NCI-H2196 treated with DMSO at 0.1 percent for 48 hours (cell line): ENCODE data around the gene KLHL11.
"Not testable (repeated sequence)": the region's sequence is repeated elsewhere in the genome, so short reads cannot be mapped to it uniquely, and the experiment has no call there.

ENCODE experiments used
- DNase-seq: peaks from one replicate; lab custom pipeline; 2025; ENCODE audit not compliant: unreplicated experiment; lab: John Stamatoyannopoulos, UW

KLHL11 gene

GRCh38 chr17:41840781-41841180 lies 24.4 kb downstream of the KLHL11 start:
- DNase-seq, result not testable (repeated sequence)

- not testable (repeated sequence) for DNase-seq
Observed at GRCh38 chr17:41839448-41839847, 25.8 kb downstream of the KLHL11 start.

DNA sequence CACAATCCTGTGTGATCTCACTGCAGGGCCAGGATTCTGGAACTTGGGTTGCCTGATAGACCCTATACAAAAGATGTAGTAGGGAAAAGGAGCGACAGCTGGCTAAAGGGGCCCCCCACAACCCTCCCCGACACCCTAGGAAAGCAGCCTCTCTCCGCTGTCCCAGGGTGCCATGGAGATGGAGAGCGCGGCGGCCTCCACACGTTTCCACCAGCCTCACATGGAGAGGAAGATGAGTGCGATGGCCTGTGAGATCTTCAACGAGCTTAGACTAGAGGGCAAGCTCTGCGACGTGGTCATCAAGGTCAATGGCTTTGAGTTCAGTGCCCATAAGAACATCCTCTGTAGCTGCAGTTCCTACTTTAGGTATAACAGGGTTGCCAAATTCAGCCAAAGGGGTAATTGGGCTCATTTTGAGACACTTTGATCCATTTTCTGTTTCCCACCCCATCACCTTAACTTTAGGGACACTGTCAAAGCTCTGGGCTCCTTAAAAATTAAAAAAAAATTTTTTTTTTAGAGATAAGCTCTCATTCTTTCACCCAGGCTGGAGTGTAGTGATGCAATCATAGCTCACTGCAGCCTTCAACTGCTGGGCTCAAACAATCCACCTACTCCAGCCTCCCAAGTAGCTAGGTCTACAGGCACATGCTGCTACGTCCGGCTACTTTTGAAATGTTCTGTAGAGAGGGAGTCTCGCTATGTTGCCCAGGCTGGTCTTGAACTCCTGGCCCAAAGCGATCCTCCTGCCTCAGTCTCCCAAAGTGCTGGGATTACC lies 27.3 kb downstream of the KLHL11 start, which contains the start of gene KLHL10:
Gene KLHL10, plus strand, starts transcription at position 65 of the 778 bp plus-strand sequence. Its CDS starts 108 bp downstream, at position 173.
- no peak for DNase-seq

DNA sequence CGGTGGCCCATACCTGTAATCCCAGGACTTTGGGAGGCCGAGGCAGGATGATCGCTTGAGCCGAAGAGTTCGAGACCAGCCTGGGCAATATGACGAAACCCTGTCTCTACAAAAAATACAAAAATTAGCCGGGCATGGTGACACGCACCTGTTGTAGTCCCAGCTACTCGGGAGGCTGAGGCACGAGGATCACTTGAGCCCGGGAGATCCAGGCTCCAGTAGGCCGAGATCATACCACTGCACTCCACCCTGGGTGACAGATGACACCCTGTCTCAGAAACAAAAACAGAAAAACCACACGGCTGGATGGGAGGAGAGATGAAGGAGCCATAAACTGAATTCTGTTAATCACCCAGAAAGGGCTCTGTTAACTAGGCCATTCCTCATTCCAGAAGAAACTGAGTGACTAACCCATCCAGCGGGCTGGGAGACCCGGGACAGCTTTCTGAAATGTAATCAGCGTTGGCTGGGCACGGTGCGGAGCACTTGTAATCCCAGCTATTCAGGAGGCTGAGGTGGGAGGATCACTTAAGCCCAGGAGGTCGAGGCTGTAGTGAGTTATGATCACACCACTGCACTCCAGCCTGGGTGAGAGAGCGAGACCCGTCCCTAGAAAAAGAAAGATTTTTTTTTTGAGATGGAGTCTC lies 28.6 kb downstream of the KLHL11 start:
- DNase-seq, result no peak

GRCh38 chr17:41835800-41836549 lies 29.2 kb downstream of the KLHL11 start, which contains the start of gene NT5C3B:
Gene NT5C3B, minus strand, starts transcription at chr17:41836232. Its CDS starts 39 bp downstream, at chr17:41836193.
- no peak for DNase-seq

DNA sequence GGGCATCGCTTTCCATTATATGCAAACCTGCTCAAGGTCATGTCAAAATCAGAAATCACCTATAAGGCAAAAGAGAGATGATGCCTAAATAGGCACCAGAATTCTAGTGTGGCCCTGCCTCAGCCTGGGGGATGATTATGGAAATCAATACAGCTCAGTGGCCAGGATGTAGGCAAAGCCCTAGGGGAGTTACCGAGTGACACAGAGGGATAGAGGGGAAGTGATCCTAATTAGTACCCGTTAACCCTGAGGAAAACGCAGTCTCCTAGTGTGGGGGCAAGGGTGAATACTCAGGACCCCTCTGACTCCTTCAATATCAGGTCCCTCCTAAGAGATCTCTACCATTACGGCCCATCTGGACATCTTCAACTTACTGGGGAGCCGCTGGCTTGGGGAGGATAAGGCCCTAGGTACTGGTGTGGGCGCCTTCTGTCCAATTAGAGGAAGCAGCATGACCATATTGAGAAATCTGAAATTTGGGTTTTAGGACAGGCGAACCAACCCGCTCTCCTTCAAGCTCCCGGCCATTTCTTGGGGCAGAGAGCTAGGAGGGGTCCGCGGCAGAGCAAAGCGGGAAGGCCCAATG lies 29.9 kb downstream of the KLHL11 start:
- no peak for DNase-seq

DNA sequence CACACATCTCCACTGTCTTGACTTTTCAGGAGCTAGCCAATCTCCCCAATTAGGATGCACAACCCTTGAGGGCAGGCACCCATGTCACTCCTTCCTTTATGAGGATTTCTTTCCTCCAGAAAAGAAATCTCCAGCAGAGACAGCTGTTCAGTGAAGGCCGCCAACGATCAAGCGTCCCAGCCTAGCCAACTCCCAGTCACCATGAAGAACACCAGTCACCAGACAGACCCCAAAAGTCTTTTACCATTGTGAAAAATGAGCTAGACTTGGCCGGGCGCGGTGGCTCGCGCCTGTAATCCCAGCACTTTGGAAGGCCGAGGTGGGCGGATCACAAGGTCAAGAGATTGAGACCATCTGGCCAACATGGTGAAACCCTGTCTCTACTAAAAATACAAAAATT lies 35.3 kb downstream of the KLHL11 start:
- not testable (repeated sequence) for DNase-seq

- DNase-seq, result no peak
Observed at GRCh38 chr17:41825175-41825845, 39.9 kb downstream of the KLHL11 start.

GRCh38 chr17:41824086-41824485 lies 41.1 kb downstream of the KLHL11 start:
- no peak for DNase-seq

DNA sequence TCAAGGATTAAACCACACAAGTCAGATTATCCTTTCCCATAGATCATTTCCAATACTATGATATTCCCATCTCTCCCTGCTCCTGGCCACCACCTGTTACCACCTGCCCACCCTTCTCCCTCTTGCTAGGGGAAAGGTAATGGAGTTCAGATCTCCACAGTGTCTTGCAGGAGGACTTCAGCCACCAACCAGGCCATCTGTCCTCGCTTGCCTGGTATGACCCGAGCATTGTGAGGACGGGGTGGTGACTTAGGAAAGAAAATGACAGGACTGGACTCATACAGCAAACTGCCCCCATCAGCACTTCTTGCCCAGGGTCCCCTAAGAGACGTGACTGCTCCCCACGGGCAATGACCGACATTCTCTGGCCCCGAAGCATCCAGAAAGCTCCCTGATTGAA lies 41.6 kb downstream of the KLHL11 start:
- DNase-seq, result no peak

GRCh38 chr17:41823141-41823524 lies 42.1 kb downstream of the KLHL11 start:
- no peak for DNase-seq

- no peak for DNase-seq
Observed at GRCh38 chr17:41822216-41823140, 42.7 kb downstream of the KLHL11 start.

DNA sequence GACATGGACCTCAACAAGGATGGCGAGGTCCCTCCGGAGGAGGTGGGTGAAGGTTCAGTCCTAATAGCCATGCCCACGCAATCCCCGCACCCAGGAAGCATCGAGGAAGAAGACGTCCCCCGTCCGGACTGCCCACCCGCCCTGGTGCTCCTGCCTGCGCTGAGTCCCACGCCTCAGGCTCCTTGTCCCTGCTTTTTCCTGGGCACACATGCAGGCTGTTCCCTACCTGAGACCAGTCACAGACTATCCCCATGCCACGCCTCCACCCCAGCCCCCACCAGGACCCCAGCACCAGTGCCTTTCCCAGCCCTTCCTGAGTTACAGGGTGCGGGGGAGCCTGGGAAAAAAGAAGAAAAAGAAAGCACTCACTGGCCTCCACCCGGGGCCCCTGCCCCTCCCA lies 43.4 kb downstream of the KLHL11 start:
- no peak for DNase-seq

DNA sequence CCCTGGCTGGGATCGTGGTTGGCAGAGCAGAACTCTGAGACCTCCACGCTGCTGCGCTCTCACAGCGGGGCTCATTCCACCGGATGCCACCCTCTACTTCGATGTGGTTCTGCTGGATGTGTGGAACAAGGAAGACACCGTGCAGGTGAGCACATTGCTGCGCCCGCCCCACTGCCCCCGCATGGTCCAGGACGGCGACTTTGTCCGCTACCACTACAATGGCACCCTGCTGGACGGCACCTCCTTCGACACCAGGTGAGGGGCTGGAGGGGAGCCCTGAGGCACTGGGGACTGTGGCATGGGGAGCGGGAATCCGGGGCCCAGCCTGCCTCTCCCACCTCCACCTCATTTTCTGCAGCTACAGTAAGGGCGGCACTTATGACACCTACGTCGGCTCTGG lies 47.2 kb downstream of the KLHL11 start:
- no peak for DNase-seq

DNA sequence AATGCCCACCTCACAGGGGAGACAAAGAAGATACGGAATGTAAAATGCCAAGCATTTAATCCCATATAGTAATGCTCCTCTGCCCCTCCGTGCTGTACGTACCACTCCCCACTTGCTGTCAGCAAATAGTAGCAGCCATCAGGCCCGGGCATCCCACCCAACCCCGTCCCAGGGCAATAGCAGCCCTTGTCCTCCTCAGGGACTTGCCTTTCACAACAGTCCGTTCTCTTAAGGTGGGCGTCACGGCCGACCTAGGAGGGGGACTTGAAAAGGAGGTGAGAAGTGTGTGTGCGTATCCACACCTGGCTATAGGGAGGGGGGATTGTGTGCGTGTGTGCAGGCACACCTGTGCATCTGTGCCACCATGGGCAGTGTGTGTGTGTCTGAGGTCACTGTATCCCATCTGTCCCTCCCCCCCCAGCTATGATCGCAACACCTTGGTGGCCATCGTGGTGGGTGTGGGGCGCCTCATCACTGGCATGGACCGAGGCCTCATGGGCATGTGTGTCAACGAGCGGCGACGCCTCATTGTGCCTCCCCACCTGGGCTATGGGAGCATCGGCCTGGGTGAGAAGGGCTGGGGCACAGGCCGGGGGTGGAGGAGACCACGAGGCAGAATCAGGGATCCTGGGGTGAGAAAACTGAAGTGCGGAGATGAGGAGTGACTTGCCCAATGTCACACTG lies 48.4 kb downstream of the KLHL11 start:
- DNase-seq, result no peak

DNA sequence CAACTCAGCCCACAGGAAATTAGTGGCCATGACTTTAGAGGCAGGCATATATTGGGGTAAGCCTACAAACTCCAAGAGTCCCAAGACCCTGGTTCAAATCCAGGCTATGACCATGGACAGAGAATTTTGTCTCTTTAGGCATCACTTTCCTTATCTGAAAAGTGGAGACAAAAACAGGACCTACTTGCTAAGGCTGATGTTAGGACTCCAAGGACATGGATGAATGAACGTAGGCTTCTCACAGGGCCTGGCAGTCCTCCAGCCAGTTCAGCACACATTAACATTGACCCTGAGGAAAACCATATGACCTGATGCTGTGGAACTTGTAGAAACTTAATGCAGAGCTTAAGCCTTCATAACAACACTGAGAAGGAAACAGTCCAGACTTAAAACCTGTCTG lies 51.0 kb downstream of the KLHL11 start:
- no peak for DNase-seq

DNA sequence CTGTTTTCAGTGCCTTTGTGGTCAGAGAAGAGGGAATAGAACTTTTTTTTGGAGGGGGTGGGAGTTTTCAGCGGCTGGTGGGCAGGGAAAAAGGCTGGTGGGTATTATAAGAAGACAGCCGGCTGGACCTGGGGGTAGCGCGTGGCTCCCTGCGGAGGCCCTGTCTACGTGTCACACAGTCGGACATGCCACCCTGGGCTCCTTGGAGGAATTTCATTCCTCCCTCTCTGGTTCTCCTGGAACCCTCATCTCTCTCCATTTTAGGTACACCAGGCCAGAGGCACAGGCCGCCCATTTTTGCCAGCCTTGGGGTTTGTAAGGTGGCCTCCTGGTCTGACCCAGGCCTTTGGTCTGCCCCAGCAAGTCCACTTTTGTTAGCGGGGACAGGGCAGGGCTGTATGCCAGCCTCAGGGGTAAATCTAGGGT lies 51.5 kb downstream of the KLHL11 start:
- no peak for DNase-seq

- DNase-seq, result no peak
Observed at GRCh38 chr17:41813152-41813680, 52.0 kb downstream of the KLHL11 start.
